Measurements from ENCODE around the gene LSG1. TPM values are rescaled to one million over a fixed set of nuclear protein-coding genes. Genes with fewer than 3 reads are reported as not detected.

Gene LSG1
- total and polyA plus RNA-seq, 2 of the 13 experiments (the other 11 are each of a cell fraction or from before 2014, with no cell fraction given) = 21.4 to 32.1 TPM

DNA sequence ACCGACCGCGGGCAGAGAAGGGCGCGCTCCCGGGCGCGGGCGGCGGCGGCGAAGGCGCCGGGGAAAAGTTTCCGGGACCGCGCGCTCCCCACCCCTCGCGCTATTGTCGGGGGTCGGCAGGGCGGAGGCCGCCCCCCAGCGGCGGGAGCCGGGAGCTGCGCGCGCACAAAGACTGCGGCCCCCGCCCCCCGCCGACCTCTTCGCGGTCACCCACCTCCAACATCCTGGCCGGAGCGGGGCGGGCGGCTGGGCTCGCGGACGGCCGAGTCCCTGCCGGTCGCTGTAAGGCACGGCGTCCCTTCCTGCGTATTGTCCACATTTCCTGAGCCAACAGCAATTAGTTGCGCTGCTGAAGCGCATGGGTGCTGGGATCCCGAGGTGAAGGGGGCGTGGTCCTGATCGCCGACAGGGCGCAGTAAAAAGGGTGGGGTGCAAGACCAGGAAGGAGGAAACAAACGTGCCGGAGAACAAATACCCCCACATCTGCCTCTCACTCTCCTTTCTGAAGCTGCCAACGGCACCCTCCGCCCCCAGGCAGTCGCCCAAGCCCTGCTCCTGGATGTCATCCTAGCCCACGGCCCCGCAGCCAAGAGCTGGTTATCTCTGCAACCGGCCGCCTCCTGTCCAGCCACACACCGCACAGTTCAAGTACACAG, 38.5 kb downstream of the LSG1 start, which contains the start of gene TMEM44 (continued):
- TF ChIP-seq, protein P1, sequence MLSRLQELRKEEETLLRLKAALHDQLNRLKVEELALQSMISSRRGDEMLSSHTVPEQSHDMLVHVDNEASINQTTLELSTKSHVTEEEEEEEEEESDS (CRISPR knock-in tag; IDR thresholded peaks at IDR 0.05; ENCODE audit: borderline replicate concordance) = no peak
- TF ChIP-seq, protein P2, sequence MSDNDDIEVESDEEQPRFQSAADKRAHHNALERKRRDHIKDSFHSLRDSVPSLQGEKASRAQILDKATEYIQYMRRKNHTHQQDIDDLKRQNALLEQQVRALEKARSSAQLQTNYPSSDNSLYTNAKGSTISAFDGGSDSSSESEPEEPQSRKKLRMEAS (IDR thresholded peaks at IDR 0.05) = peak; percentile 73
- TF ChIP-seq ZSCAN20 (CRISPR knock-in tag; IDR thresholded peaks at IDR 0.05; ENCODE audit: borderline replicate concordance) (no peak), ZNF615 (CRISPR knock-in tag; IDR thresholded peaks at IDR 0.05; ENCODE audit: borderline replicate concordance) (no peak), FOSL2 (CRISPR knock-in tag; IDR thresholded peaks at IDR 0.05) (peak; percentile 19; the same call in 1 of the 2 replicates), SAFB2 (CRISPR knock-in tag; IDR thresholded peaks at IDR 0.05; ENCODE audit: borderline replicate concordance, low read depth) (no peak; the same call in 1 of the 2 replicates), ZSCAN29 (CRISPR knock-in tag; conservative IDR thresholded peaks at IDR 0.05) (no peak), KDM1A (CRISPR knock-in tag; IDR thresholded peaks at IDR 0.05) (no peak), ZNF660 (CRISPR knock-in tag; IDR thresholded peaks at IDR 0.05; ENCODE audit: borderline replicate concordance, low read depth) (no peak), DNMT3B (CRISPR knock-in tag; conservative IDR thresholded peaks at IDR 0.05) (no peak), STAT5B (CRISPR knock-in tag; IDR thresholded peaks at IDR 0.05) (no peak; the same call in 1 of the 2 replicates), MYNN (CRISPR knock-in tag; IDR thresholded peaks at IDR 0.05; ENCODE audit: low read depth) (no peak), ZFAT (CRISPR knock-in tag; conservative IDR thresholded peaks at IDR 0.05) (no peak), ZNF230 (CRISPR knock-in tag; IDR thresholded peaks at IDR 0.05) (0 out of 2 replicates have a peak, but pooled peaks have one; percentile 24), ZNF44 (CRISPR knock-in tag; IDR thresholded peaks at IDR 0.05) (no peak), CAMTA2 (CRISPR knock-in tag; IDR thresholded peaks at IDR 0.05; ENCODE audit: borderline replicate concordance) (no peak), ASH2L (IDR thresholded peaks at IDR 0.05; ENCODE audit: insufficient read length, low read depth, low read length) (peak; percentile 50), PHF20 (CRISPR knock-in tag; IDR thresholded peaks at IDR 0.05) (peak; percentile 51), ISL2 (CRISPR knock-in tag; IDR thresholded peaks at IDR 0.05) (no peak), HOXA9 (CRISPR knock-in tag; IDR thresholded peaks at IDR 0.05; ENCODE audit: borderline replicate concordance) (no peak), ZNF225 (CRISPR knock-in tag; IDR thresholded peaks at IDR 0.05) (no peak), RARA (CRISPR knock-in tag; IDR thresholded peaks at IDR 0.05) (peak; percentile 42), JUN (CRISPR knock-in tag; IDR thresholded peaks at IDR 0.05) (no peak), FOXM1 (CRISPR knock-in tag; IDR thresholded peaks at IDR 0.05) (no peak), RBFOX2 (IDR thresholded peaks at IDR 0.05; ENCODE audit: low read depth, low read length) (peak; percentile 73), KDM2A (CRISPR knock-in tag; IDR thresholded peaks at IDR 0.05; ENCODE audit: borderline replicate concordance, low read depth) (peak; percentile 77), ONECUT2 (CRISPR knock-in tag; IDR thresholded peaks at IDR 0.05) (no peak), CC2D1A (CRISPR knock-in tag; IDR thresholded peaks at IDR 0.05) (no peak)
- TF ChIP-seq, protein P3, sequence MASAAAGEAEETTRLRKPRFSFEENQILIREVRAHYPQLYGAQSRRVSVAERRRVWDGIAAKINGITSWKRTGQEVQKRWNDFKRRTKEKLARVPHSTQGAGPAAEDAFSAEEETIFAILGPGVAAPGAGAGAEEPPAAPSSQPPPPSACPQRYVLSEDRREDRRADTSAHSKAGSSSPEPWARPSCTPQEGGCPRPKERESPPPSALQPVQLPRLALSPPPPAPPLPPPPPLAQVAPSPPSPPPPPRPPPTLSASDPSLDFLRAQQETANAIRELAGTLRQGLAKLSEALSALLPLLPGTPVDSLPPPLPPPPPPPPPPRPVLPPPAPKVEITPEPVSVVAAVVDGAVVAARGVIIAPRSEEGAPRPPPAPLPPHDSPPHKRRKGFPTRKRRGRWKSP (CRISPR knock-in tag; IDR thresholded peaks at IDR 0.05) = peak; percentile 91
- TF ChIP-seq, protein P4, sequence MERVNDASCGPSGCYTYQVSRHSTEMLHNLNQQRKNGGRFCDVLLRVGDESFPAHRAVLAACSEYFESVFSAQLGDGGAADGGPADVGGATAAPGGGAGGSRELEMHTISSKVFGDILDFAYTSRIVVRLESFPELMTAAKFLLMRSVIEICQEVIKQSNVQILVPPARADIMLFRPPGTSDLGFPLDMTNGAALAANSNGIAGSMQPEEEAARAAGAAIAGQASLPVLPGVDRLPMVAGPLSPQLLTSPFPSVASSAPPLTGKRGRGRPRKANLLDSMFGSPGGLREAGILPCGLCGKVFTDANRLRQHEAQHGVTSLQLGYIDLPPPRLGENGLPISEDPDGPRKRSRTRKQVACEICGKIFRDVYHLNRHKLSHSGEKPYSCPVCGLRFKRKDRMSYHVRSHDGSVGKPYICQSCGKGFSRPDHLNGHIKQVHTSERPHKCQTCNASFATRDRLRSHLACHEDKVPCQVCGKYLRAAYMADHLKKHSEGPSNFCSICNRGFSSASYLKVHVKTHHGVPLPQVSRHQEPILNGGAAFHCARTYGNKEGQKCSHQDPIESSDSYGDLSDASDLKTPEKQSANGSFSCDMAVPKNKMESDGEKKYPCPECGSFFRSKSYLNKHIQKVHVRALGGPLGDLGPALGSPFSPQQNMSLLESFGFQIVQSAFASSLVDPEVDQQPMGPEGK (CRISPR knock-in tag; IDR thresholded peaks at IDR 0.05) = peak; percentile 87

All from HepG2 (cell line).